IPS-20b (cell line): ENCODE results near the gene MPDZ.

Source experiments
- H3K27ac ChIP-seq: one replicate; pipeline ENCODE4 v1.5.1; 2013; ENCODE audit warnings: low read length
- H3K27me3 ChIP-seq: 2 replicates; pipeline ENCODE4 v1.6.1; 2013; ENCODE audit warnings: mild to moderate bottlenecking, low read length, inconsistent platforms; ENCODE audit not compliant: insufficient read depth
- H3K36me3 ChIP-seq: 2 replicates; pipeline ENCODE4 v1.6.1; 2013; ENCODE audit warnings: low read depth, mild to moderate bottlenecking, inconsistent platforms, low read length, moderate library complexity; ENCODE audit not compliant: insufficient read depth
- H3K4me1 ChIP-seq: 2 replicates; pipeline ENCODE4 v1.6.1; 2013; ENCODE audit warnings: mild to moderate bottlenecking, control low read depth, inconsistent platforms, low read length, moderate library complexity; ENCODE audit not compliant: insufficient read depth
- H3K4me3 ChIP-seq: 2 replicates; pipeline ENCODE4 v1.5.1; 2013; ENCODE audit warnings: mild to moderate bottlenecking, low read length, inconsistent platforms
- H3K9ac ChIP-seq: 2 replicates; pipeline ENCODE4 v1.6.1; 2013; ENCODE audit warnings: low read depth, mild to moderate bottlenecking, inconsistent platforms, low read length, moderate library complexity
- H3K9me3 ChIP-seq: 2 replicates; pipeline ENCODE4 v1.6.1; 2013; ENCODE audit warnings: mild to moderate bottlenecking, low read depth, low read length, inconsistent platforms; ENCODE audit not compliant: insufficient read depth

The MPDZ gene

DNA sequence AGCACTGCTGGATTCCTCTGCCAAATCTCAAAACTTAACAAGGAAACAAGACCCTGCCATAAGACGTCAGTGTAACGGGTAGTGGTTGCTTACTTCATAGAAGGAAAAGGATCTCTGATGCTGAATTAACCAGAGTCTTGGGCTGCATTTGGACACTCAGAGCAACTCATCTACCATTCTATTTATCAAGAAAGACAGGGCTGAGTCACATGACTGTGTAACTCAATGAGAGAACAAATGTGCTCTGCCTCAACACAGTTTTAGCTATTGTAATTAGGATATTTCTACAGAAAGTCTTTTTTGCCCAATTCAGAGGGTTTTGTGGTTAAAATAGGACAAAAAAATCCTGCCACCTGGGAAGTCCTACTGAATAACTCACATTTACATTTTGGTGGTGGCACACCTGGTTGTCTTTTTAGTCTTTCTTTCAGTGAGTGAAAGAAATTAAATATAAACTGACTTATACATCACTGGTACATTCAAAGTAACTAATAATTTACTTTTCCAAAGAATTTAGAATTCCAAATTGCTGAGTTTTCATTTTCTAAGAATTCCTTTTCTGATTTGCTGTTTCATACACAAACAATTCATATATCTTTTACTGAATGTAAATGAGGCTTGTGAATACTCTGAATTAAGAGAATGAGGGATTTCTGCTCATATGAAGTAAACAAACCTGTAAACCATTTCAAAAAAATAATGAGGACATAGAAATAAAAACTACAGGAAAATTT lies 104.4 kb downstream of the MPDZ start:
- H3K4me3 ChIP-seq = no peak overlapping the region
- H3K9me3 ChIP-seq = no peaks in the 10 kb centered on the region
- H3K27ac ChIP-seq = no peak overlapping the region
- no peaks in the 10 kb centered on the region for H3K4me1 ChIP-seq
- H3K9ac ChIP-seq = no peak overlapping the region
- peaks cover 22% of the 10 kb centered on the region for H3K36me3 ChIP-seq
- H3K27me3 ChIP-seq = no peaks in the 10 kb centered on the region

DNA sequence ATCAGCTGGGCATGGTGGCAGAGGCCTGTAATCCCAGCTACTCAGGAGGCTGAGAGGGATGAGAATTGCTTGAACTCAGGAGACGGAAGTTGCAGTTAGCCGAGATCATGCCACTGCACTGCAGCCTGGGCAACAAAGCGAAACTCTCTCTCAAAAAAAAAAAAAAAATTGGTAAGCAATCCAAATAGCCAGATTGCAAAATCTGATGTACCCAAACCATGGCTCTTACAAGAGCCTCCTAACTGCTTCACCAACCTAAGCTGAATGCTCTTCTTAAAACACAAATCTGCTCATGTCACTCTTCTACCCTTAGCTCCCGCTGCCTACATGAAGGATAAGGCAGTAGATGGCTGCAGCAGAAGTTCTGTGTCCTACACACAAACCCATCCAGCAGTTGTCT lies 105.9 kb downstream of the MPDZ start:
- H3K4me3 ChIP-seq = no peak overlapping the region
- H3K27me3 ChIP-seq = no peaks in the 10 kb centered on the region
- H3K9me3 ChIP-seq = no peaks in the 10 kb centered on the region
- H3K4me1 ChIP-seq = no peaks in the 10 kb centered on the region
- H3K27ac ChIP-seq = no peak overlapping the region
- no peak overlapping the region for H3K9ac ChIP-seq
- peaks cover 15% of the 10 kb centered on the region for H3K36me3 ChIP-seq

- Histone ChIP-seq H3K4me3 (no peak overlapping the region), H3K9me3 (no peaks in the 10 kb centered on the region), H3K36me3 (peaks cover 27% of the 10 kb centered on the region), H3K27me3 (no peaks in the 10 kb centered on the region), H3K27ac (no peak overlapping the region), H3K4me1 (no peaks in the 10 kb centered on the region), H3K9ac (no peak overlapping the region)
These were observed 108.2 kb downstream of the MPDZ start for GRCh38 chr9:13171261-13171660.

DNA sequence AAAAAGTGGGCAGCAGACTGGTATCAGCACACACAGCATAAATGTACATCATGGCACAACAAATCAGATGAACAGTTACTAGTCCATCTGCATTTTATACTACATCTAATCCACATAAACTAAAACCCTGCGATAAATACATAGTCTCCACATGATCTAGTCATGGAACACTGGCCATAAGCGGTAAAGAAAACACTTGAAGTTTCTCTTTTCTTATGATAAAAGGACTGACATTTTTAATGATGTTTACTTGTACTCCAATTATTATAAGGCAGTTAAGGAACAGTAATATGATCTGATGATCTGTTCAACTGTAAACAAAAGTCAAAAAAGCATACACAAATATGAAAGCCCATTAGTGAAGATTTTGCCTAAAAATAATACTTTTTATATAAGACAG lies 112.5 kb downstream of the MPDZ start:
- Histone ChIP-seq H3K27ac (no peak overlapping the region), H3K36me3 (peaks cover 16% of the 10 kb centered on the region)

GRCh38 chr9:13165956-13166355 lies 113.5 kb downstream of the MPDZ start:
- H3K27ac ChIP-seq = no peak overlapping the region
- H3K9me3 ChIP-seq = no peaks in the 10 kb centered on the region
- H3K27me3 ChIP-seq = no peaks in the 10 kb centered on the region
- peaks cover 16% of the 10 kb centered on the region for H3K36me3 ChIP-seq
- H3K9ac ChIP-seq = no peak overlapping the region
- no peak overlapping the region for H3K4me3 ChIP-seq
- peaks cover 8% of the 10 kb centered on the region; the same call in 1 of the 2 replicates for H3K4me1 ChIP-seq

More for the DNA sequence above, 112.5 kb downstream of the MPDZ start:
- peaks cover 8% of the 10 kb centered on the region; the same call in 1 of the 2 replicates for H3K4me1 ChIP-seq
- no peak overlapping the region for H3K9ac ChIP-seq
- no peaks in the 10 kb centered on the region for H3K27me3 ChIP-seq
- H3K9me3 ChIP-seq = no peaks in the 10 kb centered on the region
- H3K4me3 ChIP-seq = no peak overlapping the region

- H3K27ac ChIP-seq = no peak overlapping the region
- H3K4me1 ChIP-seq = peaks cover 8% of the 10 kb centered on the region; the same call in 1 of the 2 replicates
- no peaks in the 10 kb centered on the region for H3K9me3 ChIP-seq
- H3K4me3 ChIP-seq = no peak overlapping the region
- no peak overlapping the region for H3K9ac ChIP-seq
- peaks cover 16% of the 10 kb centered on the region for H3K36me3 ChIP-seq
- no peaks in the 10 kb centered on the region for H3K27me3 ChIP-seq
These were observed 114.1 kb downstream of the MPDZ start for GRCh38 chr9:13165236-13165945.

- H3K27ac ChIP-seq = no peak overlapping the region
- no peak overlapping the region for H3K4me3 ChIP-seq
- H3K27me3 ChIP-seq = no peaks in the 10 kb centered on the region
- no peaks in the 10 kb centered on the region for H3K9me3 ChIP-seq
- H3K36me3 ChIP-seq = peaks cover 20% of the 10 kb centered on the region
- H3K4me1 ChIP-seq = peaks cover 8% of the 10 kb centered on the region; the same call in 1 of the 2 replicates
- no peak overlapping the region for H3K9ac ChIP-seq
These were observed 115.5 kb downstream of the MPDZ start for GRCh38 chr9:13163946-13164345.

DNA sequence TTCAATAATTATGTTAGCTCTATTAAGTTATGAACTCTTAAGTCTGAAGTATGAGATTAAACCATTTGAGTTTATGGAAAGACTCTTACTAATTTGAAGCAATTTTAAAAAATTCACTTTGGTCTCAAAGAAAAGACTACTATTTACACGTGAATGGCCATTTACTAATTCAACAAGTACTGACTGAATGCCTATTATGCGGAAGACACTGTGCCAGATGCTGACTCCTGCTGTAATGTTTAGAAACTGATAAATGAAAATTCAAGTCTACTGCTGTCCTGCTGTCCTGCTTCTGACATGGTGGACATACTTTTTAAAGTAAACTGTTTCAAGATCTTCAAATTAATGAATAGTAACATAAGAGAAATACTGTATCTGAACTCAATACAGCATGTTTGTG lies 116.2 kb downstream of the MPDZ start:
- H3K27me3 ChIP-seq = no peaks in the 10 kb centered on the region
- H3K27ac ChIP-seq = no peak overlapping the region
- peaks cover 8% of the 10 kb centered on the region; the same call in 1 of the 2 replicates for H3K4me1 ChIP-seq
- peaks cover 21% of the 10 kb centered on the region for H3K36me3 ChIP-seq
- H3K9me3 ChIP-seq = no peaks in the 10 kb centered on the region
- H3K9ac ChIP-seq = no peak overlapping the region
- no peak overlapping the region for H3K4me3 ChIP-seq

DNA sequence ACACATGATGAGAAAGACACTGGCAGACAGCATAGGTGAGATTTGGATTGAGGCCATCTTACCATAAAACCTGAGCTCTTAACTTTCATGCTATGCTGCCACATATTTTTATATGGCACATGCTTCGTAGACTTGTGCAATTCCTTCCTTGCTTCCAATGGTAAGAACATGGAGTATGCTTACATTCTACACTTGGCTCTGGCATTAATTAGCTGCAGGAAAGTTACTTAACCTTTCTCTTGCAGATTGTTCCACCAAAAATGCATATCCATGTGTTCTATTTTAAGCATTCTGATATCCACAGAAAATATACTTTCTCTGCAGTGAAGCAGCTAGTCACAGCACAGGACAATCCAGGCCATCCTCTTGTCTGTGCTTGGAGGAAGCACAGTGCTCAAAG lies 119.4 kb downstream of the MPDZ start:
- H3K36me3 ChIP-seq = peaks cover 19% of the 10 kb centered on the region
- no peak overlapping the region for H3K27ac ChIP-seq
- no peaks in the 10 kb centered on the region for H3K27me3 ChIP-seq

GRCh38 chr9:13158986-13159385 lies 120.5 kb downstream of the MPDZ start:
- H3K4me1 ChIP-seq = peaks cover 8% of the 10 kb centered on the region; the same call in 1 of the 2 replicates
- H3K9ac ChIP-seq = no peak overlapping the region
- H3K27ac ChIP-seq = no peak overlapping the region
- H3K36me3 ChIP-seq = peaks cover 19% of the 10 kb centered on the region
- H3K27me3 ChIP-seq = no peaks in the 10 kb centered on the region
- no peak overlapping the region for H3K4me3 ChIP-seq
- no peaks in the 10 kb centered on the region for H3K9me3 ChIP-seq

More for the DNA sequence above, 119.4 kb downstream of the MPDZ start:
- H3K9me3 ChIP-seq = no peaks in the 10 kb centered on the region
- peaks cover 8% of the 10 kb centered on the region; the same call in 1 of the 2 replicates for H3K4me1 ChIP-seq
- no peak overlapping the region for H3K4me3 ChIP-seq
- no peak overlapping the region for H3K9ac ChIP-seq

DNA sequence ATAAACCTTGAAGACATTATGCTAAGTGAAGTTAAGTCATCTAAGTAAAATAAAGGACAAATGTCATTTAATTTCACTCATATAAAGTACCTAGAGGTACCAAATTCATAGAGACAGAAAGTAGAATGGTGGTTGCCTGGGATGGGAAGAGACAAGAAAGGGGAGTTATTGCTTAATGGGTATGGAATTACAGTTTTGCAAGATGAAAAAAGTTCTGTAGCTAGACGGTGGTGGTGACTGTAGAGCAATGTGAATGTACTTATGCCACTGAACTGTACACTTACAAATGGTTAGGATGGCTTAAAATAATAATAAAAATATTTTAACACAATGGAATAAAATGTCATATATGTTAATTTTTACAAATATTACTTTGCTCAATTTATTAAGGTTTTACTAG lies 128.0 kb downstream of the MPDZ start:
- Histone ChIP-seq H3K4me1 (no peaks in the 10 kb centered on the region), H3K27ac (no peak overlapping the region), H3K4me3 (no peak overlapping the region), H3K9ac (no peak overlapping the region), H3K9me3 (no peaks in the 10 kb centered on the region), H3K36me3 (peaks cover 32% of the 10 kb centered on the region), H3K27me3 (no peaks in the 10 kb centered on the region)

GRCh38 chr9:13149454-13149853 lies 130.0 kb downstream of the MPDZ start:
- Histone ChIP-seq H3K4me3 (no peak overlapping the region), H3K9me3 (no peaks in the 10 kb centered on the region), H3K27ac (no peak overlapping the region), H3K27me3 (no peaks in the 10 kb centered on the region), H3K9ac (no peak overlapping the region), H3K4me1 (peaks cover 10% of the 10 kb centered on the region), H3K36me3 (peaks cover 32% of the 10 kb centered on the region)
